PFSK-1 (cell line): ENCODE measurements around the gene CCR8.

Source experiments
- FOXP2 ChIP-seq: optimal IDR thresholded peaks from 2 replicates; pipeline ENCODE3; 2011; ENCODE audit warnings: borderline replicate concordance, control low read depth, inconsistent platforms; ENCODE audit not compliant: insufficient read depth; ENCODE audit errors: extremely low read length, extremely low read depth
- POLR2AphosphoS5 ChIP-seq: IDR thresholded peaks from 2 replicates; pipeline ENCODE4 v1.6.1; 2012; ENCODE audit warnings: low read depth, mild to moderate bottlenecking, control low read depth, low read length, moderate library complexity
- SIN3A ChIP-seq: IDR thresholded peaks from 2 replicates; pipeline ENCODE4 v1.6.1; 2012; ENCODE audit warnings: mild to moderate bottlenecking, low read length, moderate library complexity, borderline replicate concordance; ENCODE audit not compliant: insufficient read depth
- TAF1 ChIP-seq: IDR thresholded peaks from 2 replicates; pipeline ENCODE4 v1.6.1; 2012; ENCODE audit warnings: low read length, control low read depth, borderline replicate concordance; ENCODE audit not compliant: insufficient read depth
- TF ChIP-seq, protein P1 (sequence below), 2 experiments: IDR thresholded peaks; 2 replicates each; pipeline versions ENCODE4 v1.6.1 to v1.8.0; 2011 to 2012; ENCODE audit warnings: low read depth in 2 of 2, low read length in 2 of 2, control low read depth in 1 of 2, inconsistent platforms in 1 of 2, mild to moderate bottlenecking in 1 of 2, moderate library complexity in 1 of 2; ENCODE audit not compliant: insufficient read depth in 1 of 2

The CCR8 gene

DNA sequence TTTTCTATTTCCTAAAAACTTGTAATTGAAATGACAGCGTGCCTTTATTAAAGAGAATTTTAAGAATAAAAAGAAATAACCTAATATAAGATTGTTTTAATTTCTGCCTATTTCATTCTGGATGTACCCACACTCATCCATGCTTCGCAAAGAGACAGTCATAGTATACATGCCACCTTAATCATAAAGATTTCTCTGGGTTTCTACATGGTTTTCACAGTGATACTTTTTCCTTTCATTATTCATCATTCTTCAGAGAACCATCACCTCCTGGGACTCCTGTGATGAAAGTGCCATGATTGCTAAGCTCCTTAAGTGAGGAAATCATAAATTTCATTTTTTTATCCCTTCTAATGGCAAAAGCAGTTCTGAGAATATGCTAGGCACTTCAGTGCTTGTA, 4.3 kb upstream of the CCR8 start:
- TF ChIP-seq SIN3A, result no peak
- TF ChIP-seq POLR2AphosphoS5, result no peak
- no peak for TF ChIP-seq TAF1
- TF ChIP-seq FOXP2, result no peak

DNA sequence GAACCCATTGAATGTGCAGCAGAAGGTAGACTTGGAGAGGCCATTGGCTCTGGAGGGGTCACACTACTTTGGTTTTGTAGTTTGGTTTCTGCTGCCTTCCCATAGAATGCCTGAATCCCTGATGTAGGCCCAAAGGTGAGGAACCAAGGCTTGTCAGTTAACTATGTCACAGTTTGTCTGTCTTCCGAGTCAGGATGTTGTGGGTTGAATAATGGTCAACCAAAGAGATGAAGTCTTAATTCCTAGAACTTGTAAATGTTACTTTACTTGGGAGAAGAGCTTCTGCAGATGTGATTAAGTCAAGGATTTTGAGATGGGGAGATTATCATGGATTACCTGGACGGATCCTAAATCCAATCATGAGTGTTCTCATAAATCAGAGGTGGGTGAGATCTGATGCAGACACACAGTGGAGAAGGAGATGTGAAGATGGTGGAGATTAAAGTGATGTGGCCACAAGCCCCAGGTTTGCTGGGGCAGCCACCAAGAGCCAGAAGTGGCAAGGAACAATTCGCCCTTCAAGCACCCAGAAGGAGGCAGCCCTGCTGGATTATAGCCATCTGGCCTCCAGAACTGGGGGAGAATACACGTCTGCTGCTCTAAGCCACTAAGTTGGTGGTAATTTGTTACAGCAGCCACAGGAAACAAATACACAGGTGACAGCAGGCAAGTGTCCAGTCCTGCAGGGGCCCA, 2.3 kb upstream of the CCR8 start:
- TF ChIP-seq, protein P1, sequence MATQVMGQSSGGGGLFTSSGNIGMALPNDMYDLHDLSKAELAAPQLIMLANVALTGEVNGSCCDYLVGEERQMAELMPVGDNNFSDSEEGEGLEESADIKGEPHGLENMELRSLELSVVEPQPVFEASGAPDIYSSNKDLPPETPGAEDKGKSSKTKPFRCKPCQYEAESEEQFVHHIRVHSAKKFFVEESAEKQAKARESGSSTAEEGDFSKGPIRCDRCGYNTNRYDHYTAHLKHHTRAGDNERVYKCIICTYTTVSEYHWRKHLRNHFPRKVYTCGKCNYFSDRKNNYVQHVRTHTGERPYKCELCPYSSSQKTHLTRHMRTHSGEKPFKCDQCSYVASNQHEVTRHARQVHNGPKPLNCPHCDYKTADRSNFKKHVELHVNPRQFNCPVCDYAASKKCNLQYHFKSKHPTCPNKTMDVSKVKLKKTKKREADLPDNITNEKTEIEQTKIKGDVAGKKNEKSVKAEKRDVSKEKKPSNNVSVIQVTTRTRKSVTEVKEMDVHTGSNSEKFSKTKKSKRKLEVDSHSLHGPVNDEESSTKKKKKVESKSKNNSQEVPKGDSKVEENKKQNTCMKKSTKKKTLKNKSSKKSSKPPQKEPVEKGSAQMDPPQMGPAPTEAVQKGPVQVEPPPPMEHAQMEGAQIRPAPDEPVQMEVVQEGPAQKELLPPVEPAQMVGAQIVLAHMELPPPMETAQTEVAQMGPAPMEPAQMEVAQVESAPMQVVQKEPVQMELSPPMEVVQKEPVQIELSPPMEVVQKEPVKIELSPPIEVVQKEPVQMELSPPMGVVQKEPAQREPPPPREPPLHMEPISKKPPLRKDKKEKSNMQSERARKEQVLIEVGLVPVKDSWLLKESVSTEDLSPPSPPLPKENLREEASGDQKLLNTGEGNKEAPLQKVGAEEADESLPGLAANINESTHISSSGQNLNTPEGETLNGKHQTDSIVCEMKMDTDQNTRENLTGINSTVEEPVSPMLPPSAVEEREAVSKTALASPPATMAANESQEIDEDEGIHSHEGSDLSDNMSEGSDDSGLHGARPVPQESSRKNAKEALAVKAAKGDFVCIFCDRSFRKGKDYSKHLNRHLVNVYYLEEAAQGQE (IDR thresholded peaks at IDR 0.05; ENCODE audit: insufficient read depth in 1 of 2, low read depth in 2 of 2, low read length in 2 of 2), result no peak
- TF ChIP-seq POLR2AphosphoS5 (no peak), FOXP2 (no peak), TAF1 (no peak), SIN3A (no peak)

DNA sequence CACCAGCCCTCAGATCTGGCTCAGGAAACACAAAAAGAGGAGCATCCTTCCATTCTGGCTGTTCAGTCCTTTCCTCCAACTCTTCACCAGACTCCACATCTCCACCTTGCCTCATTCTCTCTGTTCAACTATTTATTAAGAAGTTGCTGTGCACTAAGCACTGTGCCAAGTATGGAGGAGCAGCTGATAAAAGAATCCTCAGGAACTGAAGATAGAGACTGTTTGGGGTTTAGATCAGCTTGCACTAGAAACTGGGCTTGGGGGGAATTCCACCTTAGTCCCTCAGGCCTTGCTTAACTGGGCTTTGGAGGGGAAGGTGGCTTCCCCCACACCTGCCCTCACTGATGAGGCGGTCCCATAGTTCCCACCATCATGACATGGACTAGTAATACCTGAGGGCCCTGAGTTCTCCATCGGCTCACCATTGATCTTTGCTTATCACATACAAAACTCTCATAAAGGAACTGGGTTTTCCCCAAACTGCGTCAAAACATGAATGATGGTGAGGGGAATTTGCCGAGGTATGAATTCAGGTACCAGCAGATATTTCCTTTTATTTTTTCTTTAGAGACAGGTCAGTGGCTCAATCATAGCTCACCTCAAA, 1.7 kb upstream of the CCR8 start:
- TF ChIP-seq TAF1, result no peak
- TF ChIP-seq FOXP2, result no peak

DNA sequence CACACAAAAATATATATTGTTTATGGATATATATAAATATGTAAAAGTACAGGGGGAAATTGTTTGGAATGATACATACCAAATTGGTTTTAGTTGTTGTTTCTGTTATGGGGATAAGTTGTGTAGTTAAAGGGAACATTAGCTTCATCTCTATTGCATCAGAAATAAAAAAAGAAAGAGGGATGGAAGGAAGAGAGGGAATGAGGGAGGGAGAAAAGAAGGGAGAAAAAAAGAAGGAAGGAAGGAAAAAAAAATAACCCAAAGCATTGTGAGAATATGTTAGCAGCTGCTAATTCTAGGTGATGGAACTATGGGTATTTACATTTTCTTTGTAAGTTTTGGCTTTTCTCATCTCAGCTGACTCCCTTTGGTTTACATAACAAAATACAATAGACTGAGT, 1.3 kb downstream of the CCR8 start:
- TF ChIP-seq, protein P1 (IDR thresholded peaks at IDR 0.05; ENCODE audit: insufficient read depth in 1 of 2, low read depth in 2 of 2, low read length in 2 of 2), result no peak
- TF ChIP-seq FOXP2 (no peak), SIN3A (no peak), TAF1 (no peak), POLR2AphosphoS5 (no peak)

DNA sequence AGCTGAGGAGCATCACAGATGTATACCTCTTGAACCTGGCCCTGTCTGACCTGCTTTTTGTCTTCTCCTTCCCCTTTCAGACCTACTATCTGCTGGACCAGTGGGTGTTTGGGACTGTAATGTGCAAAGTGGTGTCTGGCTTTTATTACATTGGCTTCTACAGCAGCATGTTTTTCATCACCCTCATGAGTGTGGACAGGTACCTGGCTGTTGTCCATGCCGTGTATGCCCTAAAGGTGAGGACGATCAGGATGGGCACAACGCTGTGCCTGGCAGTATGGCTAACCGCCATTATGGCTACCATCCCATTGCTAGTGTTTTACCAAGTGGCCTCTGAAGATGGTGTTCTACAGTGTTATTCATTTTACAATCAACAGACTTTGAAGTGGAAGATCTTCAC, 3.0 kb downstream of the CCR8 start:
- no peak for TF ChIP-seq FOXP2
- TF ChIP-seq TAF1, result no peak
- TF ChIP-seq, protein P1 (IDR thresholded peaks at IDR 0.05; ENCODE audit: insufficient read depth in 1 of 2, low read depth in 2 of 2, low read length in 2 of 2), result no peak
- TF ChIP-seq POLR2AphosphoS5, result no peak
- TF ChIP-seq SIN3A, result no peak

DNA sequence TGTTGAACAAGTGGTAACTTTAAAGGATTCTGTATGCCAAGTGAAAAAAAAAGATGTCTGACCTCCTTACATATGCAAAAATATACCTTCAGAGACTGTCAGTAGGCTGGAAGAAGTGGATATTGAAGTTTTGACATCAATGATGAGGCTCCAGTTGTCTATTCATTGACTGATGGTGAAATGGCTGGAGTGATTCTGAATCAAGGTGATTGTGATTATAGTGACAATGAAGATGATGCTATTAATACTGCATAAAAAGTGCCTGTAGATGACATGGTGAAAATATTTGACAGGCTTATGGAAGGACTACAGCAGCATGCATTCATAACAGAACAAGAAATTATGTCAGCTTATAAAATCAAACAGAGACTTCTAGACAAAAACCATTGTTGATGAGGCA, 4.1 kb downstream of the CCR8 start:
- TF ChIP-seq POLR2AphosphoS5, result no peak
- no peak for TF ChIP-seq SIN3A
- TF ChIP-seq, protein P1 (IDR thresholded peaks at IDR 0.05; ENCODE audit: insufficient read depth in 1 of 2, low read depth in 2 of 2, low read length in 2 of 2), result no peak
- no peak for TF ChIP-seq FOXP2
- no peak for TF ChIP-seq TAF1
